ENCODE measurements around the gene SSUH2.
"Not testable (repeated sequence)": the region's sequence is repeated elsewhere in the genome, so short reads cannot be mapped to it uniquely, and the experiment has no call there.

The SSUH2 gene

GRCh38 chr3:8584661-8585060 lies 59.9 kb downstream of the SSUH2 start:
- no peak overlapping the region for H3K27ac ChIP-seq (ENCODE audit: low read depth, low read length)
- DNase-seq = no peak
- no peak overlapping the region for H4K8ac ChIP-seq (ENCODE audit: low read depth, low read length)
- no peak overlapping the region for H4K12ac ChIP-seq (ENCODE audit: low read depth, low read length)
- no peak overlapping the region for H3K18ac ChIP-seq (ENCODE audit: low read length)
- peaks cover 3% of the 10 kb centered on the region for H3K79me1 ChIP-seq (ENCODE audit: low read length)
- no CpG with 5 or more reads among the region's 2 CpGs for WGBS (ENCODE audit: extremely low coverage, insufficient coverage, insufficient read length)
- no peak overlapping the region for H3K23ac ChIP-seq (ENCODE audit: low read length)
- no peak overlapping the region for H2AFZ ChIP-seq (ENCODE audit: insufficient read depth, low read length, poor library complexity)
- H2BK120ac ChIP-seq (ENCODE audit: insufficient read depth, low read length, poor library complexity) = no peak overlapping the region
- H4K91ac ChIP-seq (ENCODE audit: low read depth, low read length) = no peak overlapping the region
- H2BK12ac ChIP-seq (ENCODE audit: low read length) = no peak overlapping the region
- no peak overlapping the region for H3K4ac ChIP-seq (ENCODE audit: low read depth, low read length)
- no peak overlapping the region for H3K4me2 ChIP-seq (ENCODE audit: low read length)
- no peaks in the 10 kb centered on the region for H3K36me3 ChIP-seq (ENCODE audit: control insufficient read depth in 1 of 2, insufficient read depth in 2 of 2, low read length in 2 of 2)
- H2AK5ac ChIP-seq (ENCODE audit: low read length) = no peak overlapping the region
- H3K79me2 ChIP-seq (ENCODE audit: control insufficient read depth, insufficient read depth, low read length, poor library complexity) = no peaks in the 10 kb centered on the region
- no peak overlapping the region for H3K9ac ChIP-seq (ENCODE audit: low read length)
- H3K4me1 ChIP-seq (ENCODE audit: control insufficient read depth in 1 of 2, insufficient read depth in 2 of 2, low read length in 2 of 2) = peaks cover 0 to 2% of the 10 kb centered on the region in 2 experiments
- H3K4me3 ChIP-seq (ENCODE audit: low read depth, low read length) = no peak overlapping the region
- no peak overlapping the region for H3K14ac ChIP-seq (ENCODE audit: low read length)
- no peaks in the 10 kb centered on the region for H3K27me3 ChIP-seq (ENCODE audit: insufficient read depth, low read length)
- no peak overlapping the region for H2BK5ac ChIP-seq (ENCODE audit: low read depth, low read length, poor library complexity)
- no peaks in the 10 kb centered on the region for H3K9me3 ChIP-seq (ENCODE audit: insufficient read depth, low read depth, low read length)

- Histone ChIP-seq H2AK5ac (ENCODE audit: low read length) (no peak overlapping the region), H3K27ac (ENCODE audit: low read depth, low read length) (no peak overlapping the region), H3K23ac (ENCODE audit: low read length) (no peak overlapping the region), H4K12ac (ENCODE audit: low read depth, low read length) (no peak overlapping the region), H3K4me1 (ENCODE audit: control insufficient read depth in 1 of 2, insufficient read depth in 2 of 2, low read length in 2 of 2) (no peaks in the 10 kb centered on the region), H3K27me3 (ENCODE audit: insufficient read depth, low read length) (no peaks in the 10 kb centered on the region), H3K9ac (ENCODE audit: low read length) (no peak overlapping the region), H3K14ac (ENCODE audit: low read length) (no peak overlapping the region), H2BK12ac (ENCODE audit: low read length) (no peak overlapping the region), H3K4me3 (ENCODE audit: low read depth, low read length) (no peak overlapping the region), H3K4me2 (ENCODE audit: low read length) (no peak overlapping the region), H2BK5ac (ENCODE audit: low read depth, low read length, poor library complexity) (no peak overlapping the region), H4K8ac (ENCODE audit: low read depth, low read length) (no peak overlapping the region), H3K36me3 (ENCODE audit: control insufficient read depth in 1 of 2, insufficient read depth in 2 of 2, low read length in 2 of 2) (no peaks in the 10 kb centered on the region), H3K9me3 (ENCODE audit: insufficient read depth, low read depth, low read length) (no peaks in the 10 kb centered on the region), H3K4ac (ENCODE audit: low read depth, low read length) (no peak overlapping the region), H2BK120ac (ENCODE audit: insufficient read depth, low read length, poor library complexity) (no peak overlapping the region), H2AFZ (ENCODE audit: insufficient read depth, low read length, poor library complexity) (no peak overlapping the region), H4K91ac (ENCODE audit: low read depth, low read length) (no peak overlapping the region), H3K18ac (ENCODE audit: low read length) (no peak overlapping the region), H3K79me2 (ENCODE audit: control insufficient read depth, insufficient read depth, low read length, poor library complexity) (no peaks in the 10 kb centered on the region), H3K79me1 (ENCODE audit: low read length) (no peaks in the 10 kb centered on the region)
- no peak for DNase-seq
- WGBS (ENCODE audit: extremely low coverage, insufficient coverage, insufficient read length) = no CpG with 5 or more reads among the region's 6 CpGs
Measured at GRCh38 chr3:8581806-8582445, 62.7 kb downstream of the SSUH2 start.

- H3K9me3 ChIP-seq (ENCODE audit: insufficient read depth, low read depth, low read length) = no peaks in the 10 kb centered on the region
- no peak overlapping the region for H3K9ac ChIP-seq (ENCODE audit: low read length)
- H3K4ac ChIP-seq (ENCODE audit: low read depth, low read length) = no peak overlapping the region
- H3K23ac ChIP-seq (ENCODE audit: low read length) = no peak overlapping the region
- H2AFZ ChIP-seq (ENCODE audit: insufficient read depth, low read length, poor library complexity) = no peak overlapping the region
- no peak overlapping the region for H4K91ac ChIP-seq (ENCODE audit: low read depth, low read length)
- H3K4me2 ChIP-seq (ENCODE audit: low read length) = no peak overlapping the region
- H3K18ac ChIP-seq (ENCODE audit: low read length) = no peak overlapping the region
- H2AK5ac ChIP-seq (ENCODE audit: low read length) = no peak overlapping the region
- H3K4me3 ChIP-seq (ENCODE audit: low read depth, low read length) = no peak overlapping the region
- peak in 1 of 2 donors; percentile 68 for DNase-seq
- no peaks in the 10 kb centered on the region for H3K79me1 ChIP-seq (ENCODE audit: low read length)
- no peaks in the 10 kb centered on the region for H3K79me2 ChIP-seq (ENCODE audit: control insufficient read depth, insufficient read depth, low read length, poor library complexity)
- WGBS (ENCODE audit: extremely low coverage, insufficient coverage, insufficient read length) = no CpG with 5 or more reads among the region's 3 CpGs
- H4K8ac ChIP-seq (ENCODE audit: low read depth, low read length) = no peak overlapping the region
- no peaks in the 10 kb centered on the region for H3K4me1 ChIP-seq (ENCODE audit: control insufficient read depth in 1 of 2, insufficient read depth in 2 of 2, low read length in 2 of 2)
- H3K27me3 ChIP-seq (ENCODE audit: insufficient read depth, low read length) = no peaks in the 10 kb centered on the region
- peaks cover 0 to 3% of the 10 kb centered on the region in 2 experiments for H3K36me3 ChIP-seq (ENCODE audit: control insufficient read depth in 1 of 2, insufficient read depth in 2 of 2, low read length in 2 of 2)
- H4K12ac ChIP-seq (ENCODE audit: low read depth, low read length) = no peak overlapping the region
- H2BK120ac ChIP-seq (ENCODE audit: insufficient read depth, low read length, poor library complexity) = no peak overlapping the region
- H3K14ac ChIP-seq (ENCODE audit: low read length) = no peak overlapping the region
- no peak overlapping the region for H2BK5ac ChIP-seq (ENCODE audit: low read depth, low read length, poor library complexity)
- H3K27ac ChIP-seq (ENCODE audit: low read depth, low read length) = no peak overlapping the region
- no peak overlapping the region for H2BK12ac ChIP-seq (ENCODE audit: low read length)
Measured at GRCh38 chr3:8581373-8581772, 63.2 kb downstream of the SSUH2 start.

DNA sequence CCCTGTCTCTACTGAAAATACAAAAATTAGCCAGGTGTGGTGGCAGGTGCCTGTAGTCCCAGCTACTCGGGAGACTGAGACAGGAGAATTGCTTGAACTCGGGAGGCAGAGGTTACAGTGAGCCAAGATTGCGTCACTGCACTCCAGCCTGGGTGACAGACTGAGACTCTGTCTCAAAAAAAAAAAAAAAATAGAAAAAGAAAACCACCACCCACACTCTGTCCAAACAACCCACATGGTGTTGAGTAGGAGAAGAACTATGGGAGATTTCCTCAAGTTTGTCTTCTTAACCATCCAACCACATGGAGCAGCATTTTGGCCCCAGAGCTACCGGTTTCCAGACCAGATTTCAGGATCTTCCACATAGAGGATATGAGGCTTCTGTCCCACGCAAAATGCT lies 64.2 kb downstream of the SSUH2 start:
- not testable (repeated sequence) for H3K4ac ChIP-seq (ENCODE audit: low read depth, low read length); H3K4me2 ChIP-seq (ENCODE audit: low read length); H2BK5ac ChIP-seq (ENCODE audit: low read depth, low read length, poor library complexity); H3K18ac ChIP-seq (ENCODE audit: low read length); H3K4me3 ChIP-seq (ENCODE audit: low read depth, low read length); H4K91ac ChIP-seq (ENCODE audit: low read depth, low read length); H2BK12ac ChIP-seq (ENCODE audit: low read length); H2AK5ac ChIP-seq (ENCODE audit: low read length); H3K79me2 ChIP-seq (ENCODE audit: control insufficient read depth, insufficient read depth, low read length, poor library complexity); H3K27me3 ChIP-seq (ENCODE audit: insufficient read depth, low read length); H4K8ac ChIP-seq (ENCODE audit: low read depth, low read length); H3K9ac ChIP-seq (ENCODE audit: low read length); H3K27ac ChIP-seq (ENCODE audit: low read depth, low read length); H3K36me3 ChIP-seq (ENCODE audit: control insufficient read depth in 1 of 2, insufficient read depth in 2 of 2, low read length in 2 of 2); H2AFZ ChIP-seq (ENCODE audit: insufficient read depth, low read length, poor library complexity); H2BK120ac ChIP-seq (ENCODE audit: insufficient read depth, low read length, poor library complexity); H3K9me3 ChIP-seq (ENCODE audit: insufficient read depth, low read depth, low read length); H3K23ac ChIP-seq (ENCODE audit: low read length); H4K12ac ChIP-seq (ENCODE audit: low read depth, low read length); H3K79me1 ChIP-seq (ENCODE audit: low read length); H3K4me1 ChIP-seq (ENCODE audit: control insufficient read depth in 1 of 2, insufficient read depth in 2 of 2, low read length in 2 of 2); H3K14ac ChIP-seq (ENCODE audit: low read length)
- WGBS (ENCODE audit: extremely low coverage, insufficient coverage, insufficient read length) = no CpG with 5 or more reads among the region's 5 CpGs
- peak in 1 of 2 donors; percentile 58 for DNase-seq
